Stimulated activated CD4-positive, alpha-beta T cell treated with anti-CD3 and anti-CD28 coated beads, Interleukin-12 subunit alpha, Interleukin-12 subunit beta, amount 100 ng/mL, for 4 hours (primary cell): ENCODE data around the gene SAMD10.

Experiments used
- DNase-seq: peaks from one replicate; pipeline ENCODE4 v3.0.0-alpha.2; 2020

SAMD10 gene

GRCh38 chr20:63955281-63955826 lies 24.1 kb downstream of the SAMD10 start:
- DNase-seq, result no peak

GRCh38 chr20:63953764-63954429 lies 25.5 kb downstream of the SAMD10 start:
- DNase-seq, result no peak

- no peak for DNase-seq
Measured at GRCh38 chr20:63952769-63953168, 26.7 kb downstream of the SAMD10 start.

- DNase-seq, result no peak
Measured at GRCh38 chr20:63952210-63952535, 27.3 kb downstream of the SAMD10 start.

- no peak for DNase-seq
Measured at GRCh38 chr20:63951398-63952209, 27.8 kb downstream of the SAMD10 start.

- no peak for DNase-seq
Measured at GRCh38 chr20:63950701-63951397, 28.6 kb downstream of the SAMD10 start.

- no peak for DNase-seq
Measured at GRCh38 chr20:63947638-63948456, 31.6 kb downstream of the SAMD10 start.

GRCh38 chr20:63946986-63947637 lies 32.3 kb downstream of the SAMD10 start:
- no peak for DNase-seq

- DNase-seq, result no peak
Measured at GRCh38 chr20:63945921-63946920, 33.2 kb downstream of the SAMD10 start.

- DNase-seq, result no peak
Measured at GRCh38 chr20:63945031-63945658, 34.3 kb downstream of the SAMD10 start.

- no peak for DNase-seq
Measured at GRCh38 chr20:63944078-63944941, 35.1 kb downstream of the SAMD10 start.

- DNase-seq, result no peak
Measured at GRCh38 chr20:63943808-63944077, 35.7 kb downstream of the SAMD10 start.

GRCh38 chr20:63942969-63943807 lies 36.3 kb downstream of the SAMD10 start:
- no peak for DNase-seq

GRCh38 chr20:63942250-63942951 lies 37.0 kb downstream of the SAMD10 start:
- DNase-seq, result no peak

GRCh38 chr20:63941282-63942081 lies 38.0 kb downstream of the SAMD10 start:
- no peak for DNase-seq

- DNase-seq, result no peak
Measured at GRCh38 chr20:63940472-63941266, 38.8 kb downstream of the SAMD10 start.
